Kidney (tissue), 14 donors: ENCODE results near the gene TLCD2. TPM values are rescaled to one million over a fixed set of nuclear protein-coding genes. Genes with fewer than 3 reads are reported as not detected.
"Not testable (repeated sequence)": the region's sequence is repeated elsewhere in the genome, so short reads cannot be mapped to it uniquely, and the experiment has no call there.

Experiments
- DNase-seq, 5 donors: peaks; one replicate each; pipeline ENCODE4 v3.0.0-alpha.2; 2013 to 2020
- FAIRE-seq: peaks from 2 replicates; lab custom pipeline; 2012; peaks lifted over from hg19 to GRCh38; lab: Jason Lieb, UNC
- H3K27ac ChIP-seq, 2 donors: one replicate each; pipeline ENCODE4 v1.7.0; 2013; ENCODE audit warnings: low read depth in 2 of 2, low read length in 2 of 2, inconsistent platforms in 1 of 2
- H3K27me3 ChIP-seq: one replicate; pipeline ENCODE4 v1.7.1; 2013; ENCODE audit warnings: low read length, inconsistent platforms; ENCODE audit not compliant: control insufficient read depth, insufficient read depth
- H3K36me3 ChIP-seq, 3 donors: one replicate each; pipeline versions ENCODE4 v1.7.0 to v1.7.1; 2013; ENCODE audit warnings: low read length in 3 of 3, control low read depth in 1 of 3, inconsistent platforms in 1 of 3; ENCODE audit not compliant: insufficient read depth in 3 of 3, control insufficient read depth in 2 of 3
- H3K4me1 ChIP-seq, 3 donors: one replicate each; pipeline versions ENCODE4 v1.7.0 to v1.7.1; 2013; ENCODE audit warnings: low read length in 3 of 3, inconsistent platforms in 1 of 3, low read depth in 1 of 3; ENCODE audit not compliant: control insufficient read depth in 2 of 3, insufficient read depth in 2 of 3
- H3K4me3 ChIP-seq, 3 donors: one replicate each; pipeline versions ENCODE4 v1.7.0 to v1.8.1; 2013; ENCODE audit warnings: low read length in 3 of 3, control low read depth in 1 of 3, inconsistent platforms in 1 of 3
- H3K9ac ChIP-seq, 3 donors: one replicate each; pipeline versions ENCODE4 v1.7.0 to v1.7.1; 2013; ENCODE audit warnings: low read length in 3 of 3, control low read depth in 1 of 3, inconsistent platforms in 1 of 3
- H3K9me3 ChIP-seq, 3 donors: one replicate each; pipeline versions ENCODE4 v1.7.0 to v1.7.1; 2013; ENCODE audit warnings: low read length in 3 of 3, control low read depth in 1 of 3, inconsistent platforms in 1 of 3; ENCODE audit not compliant: control insufficient read depth in 2 of 3, insufficient read depth in 1 of 3
- CTCF ChIP-seq: IDR thresholded peaks from 3 replicates; pipeline ENCODE4 v1.5.1; 2012; ENCODE audit warnings: mild to moderate bottlenecking, moderate library complexity, borderline replicate concordance; ENCODE audit not compliant: insufficient read depth; ENCODE audit errors: extremely low read depth
- intact Hi-C: fragments of 100-400 bp; cut with DNase I; formaldehyde crosslinking; loops from one replicate; pipeline ENCODE4 v1.11.1; 2022
- polyA plus RNA-seq: library from polyadenylated mRNA; stranded (reverse); fragments of 350-450 nt; fragmentation: Illumina TruSeq; extraction: RNeasy Lipid Tissue Mini Kit (QIAGEN cat#74804); gene quantifications from one replicate; pipeline ENCODE4 v1.2.3, GENCODE V29; 2014; ENCODE audit warnings: low read depth, low replicate concordance; ENCODE audit not compliant: insufficient read depth
- total RNA-seq: library from RNA; stranded (reverse); fragmentation: NEBNext Ultra II Directional; extraction: Animal tissue kit (Norgen Biotek cat#: 25700); gene quantifications from one replicate; pipeline ENCODE4 v1.2.1, GENCODE V29; 2021
- donor health status: control.
- donor health status: control.
- donor health status: control.
- donor health status: control.
- donor health status: control.
- donor health status: DM: yes; HTN: yes; CAD: no.
- donor health status: Normal renal cell carcinoma (clear cell type).

TLCD2 gene
- total and polyA plus RNA-seq, 2 donors from 2014 or later, result 1.3 to 6.2 TPM

DNA sequence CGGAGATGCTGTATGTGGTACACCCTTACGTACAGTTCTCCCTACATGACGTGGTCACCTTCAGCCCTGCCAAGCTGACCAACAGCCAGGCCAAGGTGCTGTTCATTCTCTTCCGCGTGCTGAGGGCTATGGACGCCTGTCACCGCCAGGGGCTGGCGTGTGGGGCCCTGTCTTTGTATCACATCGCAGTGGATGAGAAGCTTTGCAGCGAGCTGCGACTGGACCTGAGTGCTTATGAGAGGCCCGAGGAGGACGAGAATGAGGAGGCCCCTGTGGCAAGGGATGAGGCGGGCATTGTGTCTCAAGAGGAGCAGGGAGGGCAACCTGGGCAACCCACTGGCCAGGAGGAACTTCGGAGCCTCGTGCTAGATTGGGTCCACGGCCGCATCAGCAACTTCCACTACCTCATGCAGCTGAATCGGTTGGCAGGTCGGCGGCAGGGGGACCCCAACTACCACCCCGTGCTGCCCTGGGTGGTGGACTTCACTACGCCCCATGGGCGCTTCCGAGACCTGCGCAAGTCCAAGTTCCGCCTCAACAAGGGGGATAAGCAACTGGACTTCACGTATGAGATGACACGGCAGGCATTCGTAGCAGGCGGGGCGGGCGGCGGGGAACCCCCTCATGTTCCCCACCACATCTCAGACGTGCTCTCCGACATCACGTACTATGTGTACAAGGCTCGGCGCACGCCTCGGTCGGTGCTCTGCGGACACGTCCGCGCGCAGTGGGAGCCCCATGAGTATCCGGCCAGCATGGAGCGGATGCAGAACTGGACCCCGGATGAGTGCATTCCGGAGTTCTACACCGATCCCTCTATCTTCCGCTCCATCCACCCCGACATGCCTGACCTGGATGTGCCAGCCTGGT is 15.7 kb upstream of the TLCD2 start:
- Histone ChIP-seq H3K4me1 (peaks cover 0 to 29% (median 0%) of the 10 kb centered on the region in 3 donors), H3K27me3 (no peaks in the 10 kb centered on the region), H3K36me3 (no peaks in the 10 kb centered on the region), H3K4me3 (peak overlapping the region in 2 of 3 donors; percentile 56 to 58), H3K9ac (no peak overlapping the region), H3K27ac (no peak overlapping the region), H3K9me3 (no peaks in the 10 kb centered on the region)
- peak in 2 of 5 donors; percentile 36 to 70 for DNase-seq
- no peak for FAIRE-seq
- intact Hi-C loops, result loop anchor here (10.0 kb wide), 1 partner anchor 49 kb away; no protein-coding TSS in a partner anchor
- no peak for TF ChIP-seq CTCF

DNA sequence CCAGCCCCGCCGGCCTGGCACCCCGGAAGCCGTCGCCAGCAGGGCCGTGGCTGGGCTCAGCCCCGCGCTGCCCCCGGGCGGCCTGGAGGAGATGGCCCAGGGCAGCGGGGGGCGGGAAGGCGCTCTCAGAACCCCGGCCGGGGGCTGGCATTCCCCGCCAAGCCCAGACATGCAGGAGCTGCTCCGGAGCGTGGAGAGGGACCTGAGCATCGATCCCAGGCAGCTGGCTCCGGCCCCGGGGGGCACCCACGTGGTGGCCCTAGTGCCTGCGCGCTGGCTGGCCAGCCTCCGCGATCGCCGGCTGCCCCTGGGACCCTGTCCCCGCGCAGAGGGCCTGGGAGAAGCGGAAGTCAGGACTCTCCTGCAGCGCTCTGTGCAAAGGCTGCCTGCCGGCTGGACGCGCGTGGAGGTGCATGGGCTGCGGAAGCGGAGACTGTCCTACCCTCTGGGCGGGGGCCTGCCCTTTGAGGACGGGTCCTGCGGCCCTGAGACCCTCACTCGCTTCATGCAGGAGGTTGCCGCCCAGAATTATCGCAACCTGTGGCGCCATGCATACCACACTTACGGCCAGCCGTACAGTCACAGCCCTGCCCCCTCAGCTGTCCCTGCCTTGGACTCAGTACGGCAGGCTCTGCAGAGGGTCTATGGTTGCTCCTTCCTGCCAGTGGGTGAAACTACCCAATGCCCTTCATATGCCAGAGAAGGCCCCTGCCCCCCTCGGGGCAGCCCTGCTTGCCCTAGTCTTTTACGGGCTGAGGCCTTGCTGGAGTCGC is 14.9 kb upstream of the TLCD2 start:
- Histone ChIP-seq H3K4me1 (peaks cover 0 to 27% (median 0%) of the 10 kb centered on the region in 3 donors), H3K4me3 (peak overlapping the region; percentile 7 to 58 (median 56)), H3K9me3 (no peaks in the 10 kb centered on the region), H3K36me3 (no peaks in the 10 kb centered on the region), H3K9ac (peak overlapping the region in 1 of 3 donors; percentile 12), H3K27ac (peak overlapping the region in 1 of 2 donors; percentile 43), H3K27me3 (no peaks in the 10 kb centered on the region)
- intact Hi-C loops, result loop anchor here (10.0 kb wide), 1 partner anchor 50 kb away; no protein-coding TSS in a partner anchor
- FAIRE-seq (no peak), DNase-seq (peak in 4 of 5 donors; percentile 26 to 81 (median 46))
- no peak for TF ChIP-seq CTCF

- peaks cover 0 to 27% (median 0%) of the 10 kb centered on the region in 3 donors for H3K4me1 ChIP-seq
- peak within 1 kb of the TSS in 1 of 3 donors; percentile 61 for H3K9ac ChIP-seq
- peak within 1 kb of the TSS; percentile 51 to 67 for H3K27ac ChIP-seq
- H3K36me3 ChIP-seq, result no peaks in the 10 kb centered on the region
- no peak for FAIRE-seq
- H3K27me3 ChIP-seq, result no peaks in the 10 kb centered on the region
- peak within 1 kb of the TSS; percentile 16 to 58 (median 56) for H3K4me3 ChIP-seq
- intact Hi-C loops, result loop anchor here (10.0 kb wide), 1 partner anchor 50 kb away; no protein-coding TSS in a partner anchor
- peak; percentile 87 to 98 (median 91) for DNase-seq
- no peaks in the 10 kb centered on the region for H3K9me3 ChIP-seq
- no peak for TF ChIP-seq CTCF
Measured at GRCh38 chr17:1724351-1724868, 14.2 kb upstream of the TLCD2 start, which contains the start of gene WDR81. Gene WDR81 (plus strand): TSS chr17:1724704. CDS start chr17:1724960, 256 bp downstream.

DNA sequence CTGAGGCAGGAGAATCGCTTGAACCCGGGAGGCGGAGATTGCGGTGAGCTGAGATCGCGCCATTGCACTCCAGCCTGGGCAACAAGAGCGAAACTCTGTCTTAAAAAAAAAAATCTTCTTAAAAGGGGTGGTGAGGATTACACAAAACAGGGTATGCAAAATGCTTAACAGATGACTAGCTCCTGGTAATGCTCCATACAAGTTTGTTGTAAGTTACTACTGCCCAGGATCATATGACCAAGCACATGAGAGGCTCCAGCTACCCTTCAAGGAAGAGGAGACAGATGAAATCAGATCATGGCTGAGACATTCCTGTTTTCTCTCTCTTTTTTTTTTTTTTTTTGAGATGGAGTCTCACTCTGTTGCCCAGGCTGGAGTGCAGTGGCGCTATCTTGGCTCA is 11.8 kb upstream of the TLCD2 start:
- H3K27ac ChIP-seq, FAIRE-seq, H3K27me3 ChIP-seq, H3K36me3 ChIP-seq, DNase-seq, H3K9ac ChIP-seq, H3K4me3 ChIP-seq, H3K9me3 ChIP-seq: not testable (repeated sequence)
- intact Hi-C loops, result loop anchor here (10.0 kb wide), 1 partner anchor 53 kb away; no protein-coding TSS in a partner anchor
- H3K4me1 ChIP-seq, result peaks cover 0 to 30% (median 10%) of the 10 kb centered on the region in 3 donors
